ENCODE data around the gene SPDEF.

Gene SPDEF

DNA sequence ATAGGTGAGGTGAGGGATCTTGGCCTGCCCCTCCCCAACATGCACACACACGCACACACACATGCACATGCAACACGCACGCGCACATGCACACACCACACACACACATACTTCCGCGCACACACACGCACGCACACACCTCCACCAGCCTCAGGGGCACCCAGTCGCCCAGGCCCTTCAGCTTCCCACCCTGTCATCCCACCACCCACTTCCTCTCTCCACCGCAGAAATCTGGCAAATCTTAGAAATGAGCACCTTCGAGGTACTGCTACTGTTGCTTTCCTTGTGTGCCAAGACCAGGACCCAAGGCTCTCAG lies 1.2 kb downstream of the SPDEF start:
- TF ChIP-seq CTCF (IDR thresholded peaks at IDR 0.05; ENCODE audit: borderline replicate concordance, control extremely low read depth, extremely low read depth, insufficient read depth, missing control alignments), result no peak
- in situ Hi-C loops (cut with MboI; ENCODE audit: low sequenced_read_pairs, unreplicated experiment), result no loop called here
- no peak for DNase-seq (ENCODE audit: low spot score)

DNA sequence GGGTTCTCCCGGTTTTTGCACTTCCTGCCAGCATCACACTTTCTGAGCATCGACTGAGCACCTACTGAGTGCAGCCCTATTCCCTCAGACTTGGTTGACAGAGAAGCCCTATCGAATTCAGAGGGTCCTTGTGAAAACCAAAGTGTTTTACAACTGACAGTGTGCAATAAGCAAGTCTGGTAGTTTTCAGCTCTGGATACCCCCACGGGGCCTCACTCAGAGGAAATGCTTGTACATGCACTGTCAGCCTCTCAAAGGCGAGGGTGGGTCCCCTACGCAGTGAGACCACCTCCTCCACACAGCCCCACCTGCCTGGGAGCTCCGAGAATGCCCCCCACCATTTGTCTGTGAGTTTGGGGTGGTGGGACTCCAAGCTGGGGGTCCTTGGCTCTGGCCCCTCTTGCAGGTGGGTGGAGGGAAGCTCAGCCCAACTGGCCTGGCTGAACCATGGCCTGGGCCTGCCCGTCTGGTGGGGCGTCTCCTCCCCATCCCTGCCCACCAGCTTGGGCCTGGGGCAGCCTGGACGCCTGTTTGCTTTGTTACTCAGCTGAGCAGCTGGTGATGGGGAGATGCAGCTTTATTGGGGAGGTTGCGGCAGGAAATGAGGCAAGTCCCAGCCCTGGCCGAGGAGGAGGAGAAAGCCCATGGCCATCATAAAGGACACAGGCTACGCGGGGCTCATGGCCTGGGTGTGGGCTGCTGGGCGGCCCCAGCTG lies 1.7 kb downstream of the SPDEF start:
- in situ Hi-C loops (cut with MboI; ENCODE audit: low sequenced_read_pairs, unreplicated experiment), result no loop called here
- no peak for DNase-seq (ENCODE audit: low spot score)
- no peak for TF ChIP-seq CTCF (IDR thresholded peaks at IDR 0.05; ENCODE audit: borderline replicate concordance, control extremely low read depth, extremely low read depth, insufficient read depth, missing control alignments)

DNA sequence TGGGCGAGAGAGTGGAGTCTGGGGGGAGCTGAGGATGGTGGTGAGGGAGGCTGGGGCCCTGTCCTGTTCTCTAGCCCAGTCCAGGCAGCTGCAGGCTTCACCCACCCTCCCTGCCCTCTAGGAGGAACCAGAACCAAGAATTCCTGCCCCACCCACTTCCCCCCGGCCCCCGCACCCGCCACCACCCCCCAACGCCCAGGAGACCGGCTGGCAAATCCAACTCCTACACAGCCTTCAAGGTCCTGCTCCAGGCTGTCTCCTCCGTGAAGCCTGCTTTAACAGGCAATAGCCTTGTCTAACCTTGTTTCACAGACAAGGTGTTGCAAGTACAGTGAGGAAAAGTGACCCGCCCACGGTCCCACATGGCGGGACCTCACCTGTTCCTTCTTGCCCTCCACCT lies 2.4 kb downstream of the SPDEF start:
- DNase-seq (ENCODE audit: low spot score), result no peak
- in situ Hi-C loops (cut with MboI; ENCODE audit: low sequenced_read_pairs, unreplicated experiment), result no loop called here
- no peak for TF ChIP-seq CTCF (IDR thresholded peaks at IDR 0.05; ENCODE audit: borderline replicate concordance, control extremely low read depth, extremely low read depth, insufficient read depth, missing control alignments)

DNA sequence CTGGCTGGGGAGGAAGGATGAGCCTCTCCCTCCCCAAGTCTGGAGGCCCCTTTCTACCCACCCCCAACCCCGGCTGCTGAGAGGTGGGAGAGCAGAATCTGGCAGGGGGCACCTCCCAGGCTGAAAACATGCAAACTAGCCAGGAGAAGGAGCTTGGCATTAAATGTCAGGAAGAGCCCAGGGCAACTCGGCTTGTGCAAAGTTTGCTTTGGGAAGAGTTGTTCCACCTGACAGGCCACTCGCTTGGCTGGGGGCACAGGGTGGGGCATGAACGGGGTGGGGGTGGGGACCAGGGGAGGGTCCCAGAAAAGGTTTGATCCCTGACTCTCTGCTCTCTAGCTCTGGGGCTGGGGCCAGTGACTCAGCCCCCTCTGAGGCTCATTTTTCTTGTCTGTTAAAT lies 3.0 kb downstream of the SPDEF start:
- in situ Hi-C loops (cut with MboI; ENCODE audit: low sequenced_read_pairs, unreplicated experiment), result no loop called here
- DNase-seq (ENCODE audit: low spot score), result no peak
- no peak for TF ChIP-seq CTCF (IDR thresholded peaks at IDR 0.05; ENCODE audit: borderline replicate concordance, control extremely low read depth, extremely low read depth, insufficient read depth, missing control alignments)

DNA sequence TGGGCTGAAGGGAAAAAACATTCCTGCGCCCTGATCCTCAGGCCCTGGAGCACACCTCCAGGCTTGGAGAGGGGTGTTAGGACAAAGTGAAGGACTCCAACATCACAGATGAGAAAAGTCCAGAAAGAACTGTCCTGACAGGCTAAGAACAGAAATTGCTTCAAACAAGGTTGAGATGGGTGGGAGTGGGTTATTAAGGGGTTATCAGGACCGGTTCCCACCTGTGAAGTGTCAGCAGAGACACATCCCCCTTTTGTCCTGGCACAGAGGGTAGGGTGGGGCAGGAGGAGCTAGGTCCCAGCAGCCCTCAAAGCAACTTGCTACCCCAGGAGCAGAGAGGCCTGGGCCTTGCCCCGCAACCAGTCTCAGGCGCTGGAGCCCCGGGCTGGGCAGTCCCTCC lies 3.5 kb downstream of the SPDEF start:
- DNase-seq (ENCODE audit: low spot score), result no peak
- in situ Hi-C loops (cut with MboI; ENCODE audit: low sequenced_read_pairs, unreplicated experiment), result no loop called here
- no peak for TF ChIP-seq CTCF (IDR thresholded peaks at IDR 0.05; ENCODE audit: borderline replicate concordance, control extremely low read depth, extremely low read depth, insufficient read depth, missing control alignments)

- no peak for TF ChIP-seq CTCF (IDR thresholded peaks at IDR 0.05; ENCODE audit: borderline replicate concordance, control extremely low read depth, extremely low read depth, insufficient read depth, missing control alignments)
- no peak for DNase-seq (ENCODE audit: low spot score)
- in situ Hi-C loops (cut with MboI; ENCODE audit: low sequenced_read_pairs, unreplicated experiment), result no loop called here
Observed at GRCh38 chr6:34551720-34552119, 4.4 kb downstream of the SPDEF start.
